Measurements from ENCODE around the gene CCL3.
"Not testable (repeated sequence)": the region's sequence is repeated elsewhere in the genome, so short reads cannot be mapped to it uniquely, and the experiment has no call there.

Gene CCL3

GRCh38 chr17:36085765-36086164 is 4.2 kb downstream of the CCL3 start:
- no peak for DNase-seq (ENCODE audit: low read depth, low spot score)
- TF ChIP-seq, protein P1, sequence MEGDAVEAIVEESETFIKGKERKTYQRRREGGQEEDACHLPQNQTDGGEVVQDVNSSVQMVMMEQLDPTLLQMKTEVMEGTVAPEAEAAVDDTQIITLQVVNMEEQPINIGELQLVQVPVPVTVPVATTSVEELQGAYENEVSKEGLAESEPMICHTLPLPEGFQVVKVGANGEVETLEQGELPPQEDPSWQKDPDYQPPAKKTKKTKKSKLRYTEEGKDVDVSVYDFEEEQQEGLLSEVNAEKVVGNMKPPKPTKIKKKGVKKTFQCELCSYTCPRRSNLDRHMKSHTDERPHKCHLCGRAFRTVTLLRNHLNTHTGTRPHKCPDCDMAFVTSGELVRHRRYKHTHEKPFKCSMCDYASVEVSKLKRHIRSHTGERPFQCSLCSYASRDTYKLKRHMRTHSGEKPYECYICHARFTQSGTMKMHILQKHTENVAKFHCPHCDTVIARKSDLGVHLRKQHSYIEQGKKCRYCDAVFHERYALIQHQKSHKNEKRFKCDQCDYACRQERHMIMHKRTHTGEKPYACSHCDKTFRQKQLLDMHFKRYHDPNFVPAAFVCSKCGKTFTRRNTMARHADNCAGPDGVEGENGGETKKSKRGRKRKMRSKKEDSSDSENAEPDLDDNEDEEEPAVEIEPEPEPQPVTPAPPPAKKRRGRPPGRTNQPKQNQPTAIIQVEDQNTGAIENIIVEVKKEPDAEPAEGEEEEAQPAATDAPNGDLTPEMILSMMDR (IDR thresholded peaks at IDR 0.05; ENCODE audit: low read depth, low read length) = no peak
- no peak overlapping the region for H3K4me3 ChIP-seq (ENCODE audit: low read depth, low read length)
- in situ Hi-C loops (cut with HindIII; ENCODE audit: low sequenced_read_pairs) = no loop called here

GRCh38 chr17:36083691-36084090 is 6.3 kb downstream of the CCL3 start:
- DNase-seq (ENCODE audit: low read depth, low spot score); in situ Hi-C loops (cut with HindIII; ENCODE audit: low sequenced_read_pairs); H3K4me3 ChIP-seq (ENCODE audit: low read depth, low read length): not testable (repeated sequence)

DNA sequence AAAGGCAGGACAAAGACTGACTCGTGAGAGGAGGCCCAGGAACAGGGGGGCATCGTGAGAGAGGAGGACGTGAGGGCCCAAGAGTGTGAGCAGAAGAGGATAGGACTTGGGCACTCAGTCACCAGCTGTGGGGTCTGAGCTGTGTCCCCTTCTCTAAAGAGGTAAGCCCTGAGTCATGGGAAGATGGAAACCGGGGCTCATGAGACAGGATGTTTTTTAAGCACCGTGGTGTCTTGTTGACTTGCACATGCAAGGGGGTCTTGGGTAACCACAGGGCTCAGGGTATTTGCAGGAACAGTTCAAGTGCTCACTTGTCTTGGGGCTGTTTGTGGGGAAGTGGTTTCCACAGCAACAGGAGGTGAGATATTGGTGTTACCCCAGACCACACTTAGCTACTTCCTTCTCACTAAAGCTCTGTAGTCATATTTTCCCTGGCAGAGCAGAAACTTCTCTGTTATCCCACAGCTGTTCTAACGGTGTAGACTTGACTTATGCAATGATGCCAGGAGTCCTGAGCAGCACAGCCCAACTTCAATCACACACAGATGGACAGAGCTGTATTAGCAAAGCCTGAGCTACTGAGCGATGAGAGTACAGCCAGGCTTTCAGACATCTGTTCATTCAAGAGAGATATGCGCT is 7.3 kb downstream of the CCL3 start:
- in situ Hi-C loops (cut with HindIII; ENCODE audit: low sequenced_read_pairs); H3K4me3 ChIP-seq (ENCODE audit: low read depth, low read length); DNase-seq (ENCODE audit: low read depth, low spot score): not testable (repeated sequence)

GRCh38 chr17:36081681-36082471 is 8.1 kb downstream of the CCL3 start:
- in situ Hi-C loops (cut with HindIII; ENCODE audit: low sequenced_read_pairs); H3K4me3 ChIP-seq (ENCODE audit: low read depth, low read length); DNase-seq (ENCODE audit: low read depth, low spot score): not testable (repeated sequence)

DNA sequence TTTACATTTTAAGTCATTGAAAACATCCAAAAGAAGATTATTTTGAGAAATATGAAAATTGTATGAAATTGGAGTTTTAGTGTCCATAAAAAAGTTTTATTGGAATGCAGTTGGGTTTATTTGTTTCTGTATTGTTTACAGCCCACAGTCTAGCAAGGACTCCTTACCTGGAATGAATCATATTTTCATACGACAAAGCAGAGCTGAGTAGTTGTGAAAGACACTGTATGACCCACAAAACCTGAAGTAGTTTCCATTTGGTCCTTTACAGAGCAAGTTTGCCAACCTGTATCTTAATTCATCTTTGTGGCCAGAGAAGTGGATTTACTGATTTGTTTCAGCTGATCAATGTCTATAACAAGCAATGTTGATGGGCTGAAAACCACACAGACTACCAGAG is 15.6 kb downstream of the CCL3 start:
- TF ChIP-seq, protein P1 (IDR thresholded peaks at IDR 0.05; ENCODE audit: low read depth, low read length) = no peak
- H3K4me3 ChIP-seq (ENCODE audit: low read depth, low read length) = no peak overlapping the region
- no peak for DNase-seq (ENCODE audit: low read depth, low spot score)
- in situ Hi-C loops (cut with HindIII; ENCODE audit: low sequenced_read_pairs) = no loop called here

DNA sequence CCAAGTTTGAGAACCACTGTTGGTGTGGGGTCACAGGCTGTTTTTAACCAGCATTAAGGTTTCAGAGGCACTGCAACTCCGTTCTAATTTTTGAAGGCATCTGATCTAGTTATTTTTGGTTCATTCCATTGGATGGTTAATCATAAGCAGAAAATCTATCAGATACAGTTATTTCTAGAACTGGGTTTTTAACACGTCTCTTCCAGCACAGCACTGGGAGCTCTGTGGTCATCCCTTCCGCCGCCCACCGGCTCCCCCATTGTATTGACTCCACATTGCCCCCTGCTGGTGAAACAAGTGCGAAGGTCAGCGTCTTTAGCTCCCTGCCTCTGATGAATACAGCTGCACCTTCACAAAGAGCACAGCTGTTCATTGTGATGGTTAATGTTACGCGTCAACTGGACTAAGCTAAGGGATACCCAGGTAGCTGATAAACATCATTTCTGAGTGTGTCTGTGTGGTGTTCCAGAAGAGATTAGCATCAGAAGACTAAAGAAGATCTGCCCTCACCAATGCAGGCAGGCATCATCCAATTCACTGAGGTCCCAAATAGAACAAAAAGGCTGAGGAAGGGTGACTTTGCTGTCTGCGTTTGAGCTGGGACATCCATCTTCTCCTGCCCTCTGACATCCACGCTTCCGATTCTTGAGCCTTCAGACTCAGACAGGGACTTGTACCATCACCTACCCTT is 17.4 kb downstream of the CCL3 start:
- TF ChIP-seq, protein P1 (IDR thresholded peaks at IDR 0.05; ENCODE audit: low read depth, low read length) = peak; percentile 59
- in situ Hi-C loops (cut with HindIII; ENCODE audit: low sequenced_read_pairs) = no loop called here

DNA sequence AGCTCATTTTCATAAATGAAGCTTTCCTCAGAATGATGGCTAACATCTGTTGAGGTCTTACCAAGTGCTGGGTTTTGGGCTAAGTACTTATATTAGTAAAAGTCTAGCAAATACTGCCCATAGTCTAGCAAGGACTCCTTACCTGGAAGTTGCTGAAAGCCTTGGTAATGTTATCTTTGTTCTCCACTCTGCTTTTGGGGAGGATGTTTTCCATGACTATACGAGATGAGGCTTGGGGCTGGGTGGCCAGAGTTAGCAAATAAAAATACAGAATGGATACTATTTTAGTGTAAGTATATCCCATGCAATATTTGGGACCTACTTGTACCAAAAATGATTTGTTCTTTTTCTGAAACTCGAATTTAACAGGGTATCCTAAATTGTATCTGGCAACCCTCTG is 18.2 kb downstream of the CCL3 start:
- in situ Hi-C loops (cut with HindIII; ENCODE audit: low sequenced_read_pairs) = no loop called here
- TF ChIP-seq, protein P1 (IDR thresholded peaks at IDR 0.05; ENCODE audit: low read depth, low read length) = no peak
- no peak for DNase-seq (ENCODE audit: low read depth, low spot score)
- no peak overlapping the region for H3K4me3 ChIP-seq (ENCODE audit: low read depth, low read length)

More for the DNA sequence above, 17.4 kb downstream of the CCL3 start:
- H3K4me3 ChIP-seq (ENCODE audit: low read depth, low read length) = no peak overlapping the region
- DNase-seq (ENCODE audit: low read depth, low spot score) = no peak

GRCh38 chr17:36070427-36070826 is 19.5 kb downstream of the CCL3 start:
- in situ Hi-C loops (cut with HindIII; ENCODE audit: low sequenced_read_pairs) = no loop called here
- DNase-seq (ENCODE audit: low read depth, low spot score) = no peak
- TF ChIP-seq, protein P1 (IDR thresholded peaks at IDR 0.05; ENCODE audit: low read depth, low read length) = no peak

More at GRCh38 chr17:36070427-36070826, 19.5 kb downstream of the CCL3 start:
- no peak overlapping the region for H3K4me3 ChIP-seq (ENCODE audit: low read depth, low read length)
